Cerebellar nuclear complex (tissue), 1 donor: ENCODE measurements around the gene RGS5.
"Not testable (repeated sequence)": the region's sequence is repeated elsewhere in the genome, so short reads cannot be mapped to it uniquely, and the experiment has no call there.

Source experiments
- DNase-seq, 2 experiments: peaks; one replicate each; lab custom pipeline; 2025; lab: John Stamatoyannopoulos, UW

RGS5 gene, protein sequence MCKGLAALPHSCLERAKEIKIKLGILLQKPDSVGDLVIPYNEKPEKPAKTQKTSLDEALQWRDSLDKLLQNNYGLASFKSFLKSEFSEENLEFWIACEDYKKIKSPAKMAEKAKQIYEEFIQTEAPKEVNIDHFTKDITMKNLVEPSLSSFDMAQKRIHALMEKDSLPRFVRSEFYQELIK

DNA sequence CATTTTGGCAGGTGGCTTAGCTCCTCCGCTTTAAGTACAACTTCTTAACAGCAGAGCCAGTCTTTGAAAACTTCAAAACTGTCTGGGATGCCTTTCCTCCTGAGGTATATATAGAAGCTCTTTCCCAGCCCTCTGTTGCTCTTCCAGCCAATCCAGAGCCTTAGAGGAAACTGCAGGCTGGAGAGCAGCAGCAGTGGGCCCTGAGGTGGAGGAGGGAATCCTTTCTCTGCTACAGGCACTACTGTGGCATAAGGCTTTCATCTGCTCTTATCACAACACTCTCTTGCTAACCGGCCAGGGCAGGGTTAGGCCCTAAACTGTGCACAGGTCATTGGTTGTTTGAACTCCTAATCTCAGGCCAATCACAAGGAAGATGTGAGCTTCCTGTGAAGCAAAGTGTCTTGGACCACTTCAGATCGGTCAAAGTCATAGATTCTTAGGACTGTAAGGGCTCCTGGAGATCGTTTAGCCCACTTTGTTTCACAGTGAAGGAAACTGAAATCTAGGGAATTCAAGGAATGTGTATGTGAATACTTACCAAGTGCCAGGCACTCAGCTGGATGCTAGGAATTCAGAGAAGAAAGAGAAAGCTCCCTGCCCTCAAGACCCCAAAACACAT is at the start of gene RGS5:
RGS5 (minus strand) TSS at position 84 of the 619 bp plus-strand sequence; CDS start at position 3, 81 bp downstream.
- no peak for DNase-seq

DNA sequence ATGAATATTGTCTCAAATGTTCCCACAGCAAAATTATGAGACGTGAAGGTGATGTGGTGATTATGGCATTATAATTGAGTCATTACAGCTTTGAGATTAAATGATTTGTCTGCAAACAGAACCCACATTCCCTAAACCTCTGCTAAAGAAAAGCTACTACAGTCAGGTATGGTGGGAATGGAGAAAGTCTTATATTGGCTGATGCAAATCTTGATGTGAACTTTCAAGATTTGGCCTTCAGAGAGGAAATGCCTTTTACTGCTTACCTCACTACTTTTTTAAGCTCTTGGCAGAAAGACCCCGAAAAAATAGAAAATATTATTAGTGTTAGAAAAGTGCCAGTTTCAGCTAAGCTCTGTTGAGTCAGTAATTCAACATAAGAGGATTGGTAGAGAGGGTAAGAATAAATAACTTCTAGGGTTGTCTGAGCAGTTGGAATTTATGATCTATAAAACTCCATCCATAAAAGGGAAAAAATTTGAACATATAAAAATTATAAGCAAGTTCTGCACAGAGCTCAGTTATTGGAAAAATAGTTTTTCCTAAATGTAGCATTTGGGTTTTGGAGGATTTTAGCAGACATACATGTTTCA is 47.8 kb upstream of the RGS5 start:
- no peak for DNase-seq

DNA sequence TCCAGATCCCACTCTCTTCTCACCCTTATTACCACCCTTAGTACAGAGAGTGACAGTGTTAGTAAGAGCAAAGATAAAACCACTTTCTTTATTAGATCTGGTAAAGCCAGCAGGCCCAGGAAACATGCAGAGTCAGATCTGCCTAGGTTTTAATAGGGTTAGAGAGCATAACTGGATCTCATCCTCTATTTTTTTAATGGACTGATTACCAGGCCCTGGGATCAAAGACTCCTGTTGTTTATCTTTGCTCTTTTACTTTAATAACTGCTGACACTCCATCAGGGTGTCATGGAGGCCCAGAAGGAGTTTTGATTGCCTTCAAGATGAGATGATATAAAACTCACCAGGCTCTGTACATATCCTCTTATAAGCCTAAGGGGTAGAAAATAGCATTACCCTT is 45.3 kb upstream of the RGS5 start:
- DNase-seq, result no peak

DNA sequence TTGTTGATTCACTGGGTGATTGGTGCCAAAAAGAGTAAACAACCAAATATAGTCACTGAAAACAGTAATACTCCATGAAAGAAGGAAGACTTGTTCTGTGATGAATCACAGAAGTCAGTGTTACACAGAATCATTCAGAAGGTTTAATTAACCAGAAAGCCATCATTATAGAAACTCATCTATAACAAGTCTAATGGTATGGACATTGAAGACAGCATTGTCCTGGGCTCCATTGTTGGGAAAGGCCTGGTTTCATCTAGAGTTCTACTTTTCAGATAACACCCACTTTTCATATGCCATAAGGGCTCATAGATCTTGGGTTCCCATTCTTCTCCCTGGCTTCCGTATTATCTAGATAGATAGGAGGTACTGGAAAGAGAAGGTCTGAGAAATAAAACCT is 41.9 kb upstream of the RGS5 start:
- DNase-seq, result not testable (repeated sequence)

DNA sequence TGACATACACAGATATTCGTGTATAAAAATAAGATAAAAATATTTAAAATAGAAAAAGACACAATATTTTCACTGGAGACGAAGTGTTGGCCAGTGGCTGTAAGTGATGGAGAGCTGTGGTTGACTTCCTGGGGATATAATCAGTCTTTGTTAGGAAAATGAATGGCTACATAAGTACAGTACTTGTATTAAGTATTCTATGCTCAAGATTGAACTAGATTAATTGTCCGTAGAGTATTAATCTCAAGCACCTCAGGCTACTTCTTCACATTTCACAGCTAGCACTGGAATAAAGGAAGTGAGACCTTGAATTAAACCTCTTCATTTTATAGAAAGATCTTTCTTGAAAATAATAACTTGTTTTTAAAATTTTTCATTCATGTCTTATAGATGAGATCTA is 39.0 kb upstream of the RGS5 start:
- DNase-seq, result no peak

DNA sequence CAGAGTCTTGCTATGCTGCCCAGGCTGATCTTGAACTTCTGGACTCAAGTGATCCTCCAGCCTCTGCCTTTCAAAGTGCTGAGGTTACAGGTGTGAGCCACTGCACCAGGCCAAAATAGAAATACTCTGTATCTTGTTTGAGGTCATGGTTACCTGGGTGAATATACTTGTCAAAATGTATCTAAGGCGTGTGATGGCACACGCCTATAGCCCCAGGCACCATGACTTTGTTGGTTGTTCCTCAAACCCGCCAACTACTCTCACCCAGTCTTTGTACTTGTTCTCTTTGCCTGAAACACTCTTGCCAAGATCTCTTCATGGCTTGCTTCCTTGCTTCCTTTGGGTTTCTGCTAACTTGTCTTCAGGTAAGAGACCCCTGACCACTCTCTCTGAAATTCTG is 38.0 kb upstream of the RGS5 start:
- DNase-seq, result no peak

DNA sequence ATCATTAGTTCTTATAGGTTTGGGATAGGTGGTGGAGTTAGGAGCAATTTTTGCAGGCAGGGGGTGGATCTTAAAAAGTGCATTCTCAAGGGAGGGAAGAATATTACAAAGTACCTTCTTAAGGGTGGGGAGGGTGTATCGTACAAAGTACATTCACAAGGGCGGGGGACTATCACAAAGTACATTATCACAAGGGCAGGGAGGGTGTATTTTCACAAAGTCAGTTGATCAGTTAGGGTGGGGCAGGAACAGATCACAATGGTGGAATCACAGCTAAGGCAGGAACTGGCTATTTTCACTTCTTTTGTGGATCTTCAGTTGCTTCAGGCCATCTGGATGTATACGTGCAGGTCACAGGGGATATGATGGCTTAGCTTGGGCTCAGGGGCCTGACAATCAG is 30.9 kb upstream of the RGS5 start:
- not testable (repeated sequence) for DNase-seq

DNA sequence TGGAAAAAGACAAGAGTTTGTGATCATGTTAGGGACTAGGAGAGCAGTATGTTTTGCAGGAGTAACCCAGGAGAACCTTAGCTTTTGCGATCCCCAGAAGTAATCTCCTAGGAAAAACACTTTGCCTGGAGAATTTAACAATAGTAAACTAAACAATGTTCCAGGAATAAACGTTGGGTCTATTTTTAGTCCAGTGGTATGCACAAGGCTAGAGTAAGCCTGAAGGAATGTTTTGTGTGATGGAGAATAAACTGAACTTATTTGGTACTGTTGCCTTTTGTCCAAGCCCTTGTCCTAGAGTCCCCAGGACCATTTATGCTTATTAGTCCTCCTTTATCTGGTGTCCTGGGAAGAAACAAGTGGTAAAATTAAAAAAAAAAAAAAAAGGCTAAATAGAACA is 28.7 kb upstream of the RGS5 start:
- DNase-seq, result no peak

DNA sequence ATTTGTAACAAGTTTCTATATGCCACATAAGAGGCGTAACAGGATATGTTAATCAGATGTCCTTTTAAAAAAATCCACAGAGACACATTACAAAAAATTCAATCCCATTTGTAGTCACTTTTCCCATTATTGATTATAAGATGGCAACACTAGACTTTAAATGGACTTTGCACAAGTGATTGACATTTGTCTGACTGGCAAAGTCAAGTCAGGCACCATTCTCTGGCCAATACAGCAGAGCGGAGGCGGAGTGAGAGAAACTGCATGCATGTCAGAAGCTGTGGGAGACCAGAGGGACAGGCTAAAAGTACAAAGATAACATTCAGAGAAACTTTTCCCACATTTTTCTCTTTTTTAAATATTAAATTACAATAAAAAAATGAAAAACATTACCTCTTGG is 28.1 kb upstream of the RGS5 start:
- DNase-seq, result no peak

DNA sequence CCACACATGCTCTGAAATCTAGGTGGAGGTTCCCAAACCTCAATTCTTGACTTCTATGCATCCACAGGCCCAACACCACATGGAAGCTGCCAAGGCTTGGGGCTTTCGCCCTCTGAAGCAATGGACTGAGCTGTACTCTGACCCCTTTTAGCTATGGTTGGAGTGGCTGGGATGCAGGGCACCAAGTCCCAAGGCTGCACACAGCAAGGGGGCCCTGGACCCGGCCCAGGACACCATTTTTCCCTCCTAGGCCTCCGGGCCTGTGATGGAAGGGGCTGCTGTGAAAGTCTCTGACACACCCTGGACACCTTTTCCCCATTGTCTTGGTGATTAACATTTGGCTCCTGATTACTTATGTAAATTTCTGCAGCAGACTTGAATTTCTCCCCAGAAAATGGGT is 25.6 kb upstream of the RGS5 start:
- not testable (repeated sequence) for DNase-seq

DNA sequence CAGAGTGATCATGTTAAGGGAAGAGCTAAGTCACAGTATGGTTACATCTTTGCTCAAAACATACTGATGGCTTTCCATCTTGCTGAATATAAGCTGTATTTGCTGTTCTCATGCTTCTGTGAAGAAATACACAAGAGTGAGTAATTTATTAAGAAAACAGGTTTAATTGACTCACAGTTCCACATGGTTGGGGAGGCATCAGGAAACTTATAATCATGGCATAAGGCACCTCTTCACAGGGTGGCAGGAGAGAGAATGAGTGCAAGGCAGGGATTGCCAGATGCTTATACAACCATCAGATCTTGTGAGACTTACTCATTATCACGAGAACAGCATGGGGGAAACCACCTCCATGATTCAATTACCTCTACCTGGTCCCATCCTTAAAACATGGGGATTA is 24.4 kb upstream of the RGS5 start:
- no peak for DNase-seq

DNA sequence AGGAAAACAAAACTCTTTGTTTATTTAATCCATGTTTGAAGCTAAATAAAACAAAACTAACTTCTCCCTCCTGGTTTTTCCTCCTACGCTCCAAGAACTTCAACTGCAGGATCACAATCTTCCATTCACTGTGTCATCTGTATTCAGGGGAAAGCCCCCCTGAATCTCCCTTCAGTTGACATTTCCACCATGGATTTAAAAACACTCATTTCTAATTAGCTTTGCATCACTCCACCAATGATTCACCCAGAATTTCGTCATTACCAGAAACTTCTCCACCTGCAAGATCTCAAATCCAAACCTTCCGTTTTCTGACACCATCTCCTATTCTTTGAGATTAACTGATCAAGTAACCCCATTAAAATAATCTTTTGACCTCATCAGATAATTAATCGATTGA is 10.9 kb upstream of the RGS5 start:
- no peak for DNase-seq

DNA sequence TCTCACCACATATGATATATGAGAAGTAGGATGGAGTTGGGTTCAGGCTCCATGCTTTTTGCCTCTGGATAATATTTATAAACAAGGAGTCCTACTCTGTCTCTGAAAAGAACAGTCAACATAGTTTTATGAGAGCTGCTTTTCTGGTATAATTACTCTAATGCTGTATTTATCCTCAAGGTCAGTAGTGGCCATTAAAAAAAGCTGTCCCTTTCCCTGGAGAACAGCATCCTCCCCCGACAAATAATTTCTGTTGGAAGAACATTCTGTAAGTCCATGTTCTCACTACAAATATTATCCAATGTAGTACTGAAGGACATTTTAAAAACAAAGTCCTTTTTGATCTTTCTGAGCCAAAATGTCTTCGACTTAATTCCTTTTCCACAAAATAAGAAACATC is 9.0 kb upstream of the RGS5 start:
- DNase-seq, result no peak

DNA sequence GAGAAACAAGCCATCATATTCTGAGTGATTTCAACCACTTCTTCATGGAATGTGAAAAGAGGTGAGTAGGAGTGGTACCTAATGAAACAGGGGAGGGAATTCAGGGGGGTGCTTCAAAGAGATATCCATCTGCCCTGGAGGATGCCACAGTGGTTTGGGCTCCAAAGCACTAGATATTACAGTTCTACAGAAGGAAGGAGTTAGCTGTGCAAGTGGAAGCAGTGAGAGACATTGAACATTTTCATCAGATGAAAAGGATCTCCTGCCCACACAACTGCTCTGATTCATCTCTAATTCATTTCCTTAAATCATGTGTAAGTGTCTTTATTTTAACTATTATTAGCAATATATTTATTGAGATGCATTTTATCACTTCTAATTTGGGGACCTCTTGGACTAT is 2.8 kb upstream of the RGS5 start:
- DNase-seq, result no peak

DNA sequence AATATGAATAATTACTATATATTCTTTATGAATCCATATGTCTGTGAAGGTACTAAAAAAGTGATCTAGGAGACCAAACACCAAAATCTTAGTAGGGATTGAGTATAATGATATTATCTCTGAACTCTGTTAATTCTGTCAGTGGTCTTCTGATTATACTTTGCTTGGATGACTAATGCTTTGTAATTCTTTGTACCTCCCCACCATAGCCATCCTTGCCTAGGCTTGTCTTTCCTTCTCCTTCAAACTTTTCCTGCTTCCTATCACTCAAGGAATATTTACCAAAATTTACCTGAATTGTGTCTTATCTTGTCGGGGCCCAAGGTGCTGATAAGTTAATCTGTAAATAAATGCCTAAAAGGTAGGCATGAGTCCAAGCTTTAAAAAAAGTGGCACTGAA is 845 bp upstream of the RGS5 start:
- DNase-seq, result no peak

DNA sequence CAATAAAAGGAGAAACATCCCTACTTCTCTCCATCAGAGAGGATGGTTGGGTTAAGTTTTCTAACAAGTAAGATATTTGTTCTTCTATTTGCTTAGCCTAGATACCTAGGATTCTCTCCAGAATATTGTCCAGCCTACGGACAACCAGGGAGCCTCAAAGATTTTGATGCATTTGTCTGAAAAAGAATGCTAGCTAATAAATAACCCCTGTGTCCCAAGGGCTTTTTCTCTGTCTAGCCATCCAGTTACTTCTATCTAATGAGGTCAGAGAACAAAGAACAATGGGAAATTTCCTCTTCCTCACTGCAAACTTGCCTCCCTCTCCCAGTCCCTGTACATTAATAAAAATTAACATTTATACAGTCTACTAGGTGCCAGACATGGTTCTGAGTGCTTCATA is 810 bp downstream of the RGS5 start:
- DNase-seq, result no peak

DNA sequence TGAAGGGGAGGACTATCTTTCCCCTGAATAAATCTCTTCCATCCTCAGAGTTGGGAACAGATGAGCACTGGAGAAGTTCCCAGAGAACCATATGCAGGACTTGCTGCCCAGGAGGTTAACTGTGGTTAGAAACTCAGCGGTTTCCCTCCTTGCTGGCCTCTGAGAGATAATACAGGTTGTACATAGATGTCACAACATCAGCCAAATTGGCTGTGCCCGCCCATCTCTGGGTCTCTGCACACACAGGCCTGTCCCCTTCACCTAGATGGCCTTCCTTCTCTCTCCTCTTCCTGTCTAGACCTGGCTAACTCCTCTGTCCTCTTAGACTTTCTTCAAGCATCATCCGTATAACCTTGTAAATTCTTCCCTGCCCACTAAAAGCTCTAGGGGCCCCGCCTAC is 5.7 kb downstream of the RGS5 start:
- no peak for DNase-seq

DNA sequence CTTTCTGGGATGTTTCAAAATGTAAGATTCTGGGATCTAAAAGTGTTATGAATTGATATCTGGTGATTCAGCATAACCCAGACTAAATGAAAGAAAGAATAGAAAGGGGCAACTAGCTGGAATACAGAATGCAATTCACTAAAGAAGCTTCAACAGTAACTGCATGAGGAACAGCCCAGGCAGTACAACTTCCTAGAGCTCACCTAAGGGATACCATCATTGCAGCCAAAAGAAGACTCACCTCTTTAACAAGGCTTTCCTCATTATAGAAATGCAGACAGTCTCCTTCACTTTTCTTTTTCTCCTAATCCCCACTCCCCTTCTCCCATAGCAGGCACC is 6.3 kb downstream of the RGS5 start:
- no peak for DNase-seq

DNA sequence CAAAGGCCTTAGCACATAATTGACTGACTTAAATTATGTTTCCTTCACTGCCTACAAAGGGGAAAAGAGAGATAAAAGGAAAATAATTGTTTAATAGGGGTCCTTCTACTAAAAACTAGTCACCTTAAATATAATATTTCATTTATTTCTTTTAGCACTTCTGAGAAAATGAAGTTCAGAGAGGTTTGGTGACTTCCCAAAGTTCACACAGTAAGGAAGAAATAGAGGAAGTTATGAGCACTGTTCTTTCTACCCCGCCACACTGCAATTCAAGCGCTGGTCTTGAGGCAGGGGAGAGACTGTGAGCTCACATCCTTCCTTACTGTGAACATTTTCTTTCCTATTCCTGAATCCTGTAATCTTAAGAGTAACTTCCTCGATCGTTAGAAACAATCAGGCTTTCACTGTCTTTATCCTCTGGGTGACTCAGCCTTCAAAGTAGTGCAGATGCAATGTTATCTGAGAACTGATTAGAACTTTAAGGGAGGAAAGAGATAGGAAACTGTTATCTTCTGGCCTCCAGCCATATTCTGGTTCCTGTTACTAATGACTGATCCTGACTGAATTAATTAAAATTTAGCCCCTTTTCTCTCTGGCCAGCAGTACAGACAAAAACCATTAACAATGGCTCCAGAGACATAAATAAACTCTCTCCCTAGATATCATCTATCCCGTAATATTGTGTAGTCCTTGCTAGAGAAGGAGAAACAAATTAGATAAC is 6.8 kb downstream of the RGS5 start:
- DNase-seq, result no peak

DNA sequence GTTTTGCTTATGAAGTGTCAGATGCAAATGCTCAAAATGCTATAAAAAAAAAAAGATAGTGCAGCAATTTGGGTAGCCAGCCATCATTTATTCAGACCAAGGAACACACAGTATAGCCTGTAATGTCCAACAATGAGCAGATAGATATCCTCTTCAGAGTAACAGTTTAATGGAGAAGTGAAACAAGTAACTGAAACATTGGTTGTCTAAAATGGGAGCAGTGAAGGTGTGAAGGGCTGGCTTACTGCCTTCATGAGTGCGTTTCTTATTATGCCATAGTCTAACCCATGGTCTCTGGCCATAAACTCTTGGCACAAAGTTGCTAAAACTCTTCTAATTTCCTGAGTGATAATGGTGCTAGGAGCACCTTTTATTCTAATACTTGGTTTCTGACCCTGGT is 11.4 kb downstream of the RGS5 start:
- no peak for DNase-seq

DNA sequence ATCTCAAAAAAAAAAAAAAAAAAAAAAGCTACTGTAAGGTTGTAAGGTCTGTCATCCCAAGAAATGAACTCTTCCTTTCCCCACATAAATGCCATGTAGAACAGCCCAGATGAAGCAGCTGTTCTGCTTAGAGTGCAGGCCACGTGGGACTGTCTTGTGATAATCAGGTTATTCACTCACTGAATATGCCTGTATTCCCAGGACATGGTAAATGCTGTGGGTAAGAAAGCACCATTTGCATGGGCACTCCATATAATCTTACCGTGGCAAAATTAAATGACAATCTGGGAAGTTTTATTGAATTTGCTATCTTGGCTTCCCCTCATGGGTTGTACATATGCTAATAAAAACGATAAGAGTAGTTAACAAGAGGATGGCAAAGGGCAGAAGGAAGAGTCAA is 13.8 kb downstream of the RGS5 start:
- no peak for DNase-seq

DNA sequence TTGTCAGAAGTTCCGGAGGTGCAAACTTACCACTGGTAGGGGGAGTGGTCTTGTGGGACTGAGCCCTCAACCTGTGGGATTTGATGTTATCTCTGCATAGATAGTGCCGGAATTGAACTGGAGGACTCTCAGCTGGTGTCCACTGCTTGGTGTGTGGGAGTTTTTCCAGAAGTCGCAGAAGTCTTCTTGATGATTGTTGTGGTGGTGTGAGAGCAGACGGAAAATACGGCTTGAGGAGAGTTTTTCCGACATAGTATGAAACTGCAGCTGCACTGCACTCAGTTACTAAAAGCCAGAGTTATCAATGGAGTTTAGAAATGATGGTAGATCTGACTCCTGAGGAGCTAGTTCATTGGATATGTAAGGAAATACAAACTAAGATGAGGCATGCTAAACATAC is 14.9 kb downstream of the RGS5 start:
- DNase-seq, result no peak

DNA sequence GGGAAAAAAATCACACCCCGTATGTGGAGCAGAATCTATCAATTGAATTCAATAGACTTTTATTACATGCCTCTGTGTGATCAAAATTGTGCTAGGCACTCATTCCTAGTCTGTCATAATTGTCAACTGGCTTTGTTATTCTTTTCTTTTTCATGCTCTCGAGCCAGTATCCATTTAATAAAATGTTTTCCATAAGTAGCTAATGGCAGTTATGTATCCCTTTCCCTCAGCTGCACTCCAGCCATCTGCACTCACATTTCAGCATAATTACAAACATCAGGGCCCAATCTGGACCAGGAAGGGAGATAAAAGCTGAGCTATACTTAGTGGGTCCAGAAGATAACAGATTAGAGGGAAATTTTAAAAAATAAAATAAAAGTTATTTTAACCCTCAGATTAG is 15.9 kb downstream of the RGS5 start:
- no peak for DNase-seq
